ENCODE data around the gene NSUN7. TPM values are rescaled to one million over a fixed set of nuclear protein-coding genes. Genes with fewer than 3 reads are reported as not detected.
A peak's percentile ranks its signal among the peaks of the same experiment; 100 is the strongest.

Gene NSUN7
- total and polyA plus RNA-seq, 8 donors, result 5.3 to 19.1 (median 15.6) TPM

DNA sequence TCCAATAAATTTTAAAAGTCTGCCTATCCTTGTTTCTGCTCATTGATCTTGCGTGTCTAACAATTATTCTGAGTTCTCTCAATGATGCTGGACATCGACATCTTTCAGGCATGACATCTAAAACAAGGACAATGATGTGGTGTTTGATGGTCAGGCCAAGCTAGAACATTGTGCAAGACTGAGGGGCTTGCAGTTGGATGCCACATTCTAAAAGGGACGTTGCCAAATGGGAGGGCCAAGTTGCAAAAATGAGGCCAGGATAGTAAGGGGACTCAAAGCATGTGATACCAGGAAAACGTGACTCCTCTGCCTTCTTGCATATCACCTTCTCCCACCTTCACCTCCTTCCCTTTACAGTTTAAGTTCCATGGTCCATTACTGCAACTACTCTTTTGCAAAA is 29.4 kb upstream of the NSUN7 start:
- Histone ChIP-seq H3K36me3 (no peaks in the 10 kb centered on the region), H3K27ac (peak overlapping the region in 1 of 2 donors; percentile 90), H3K4me1 (peaks cover 2 to 44% of the 10 kb centered on the region in 2 donors), H3K9me3 (no peaks in the 10 kb centered on the region), H3K27me3 (no peaks in the 10 kb centered on the region), H3K4me3 (no peak overlapping the region)
- no peak for ATAC-seq
- intact Hi-C loops (cut with DNase I), result no loop called here
- TF ChIP-seq, protein P1, sequence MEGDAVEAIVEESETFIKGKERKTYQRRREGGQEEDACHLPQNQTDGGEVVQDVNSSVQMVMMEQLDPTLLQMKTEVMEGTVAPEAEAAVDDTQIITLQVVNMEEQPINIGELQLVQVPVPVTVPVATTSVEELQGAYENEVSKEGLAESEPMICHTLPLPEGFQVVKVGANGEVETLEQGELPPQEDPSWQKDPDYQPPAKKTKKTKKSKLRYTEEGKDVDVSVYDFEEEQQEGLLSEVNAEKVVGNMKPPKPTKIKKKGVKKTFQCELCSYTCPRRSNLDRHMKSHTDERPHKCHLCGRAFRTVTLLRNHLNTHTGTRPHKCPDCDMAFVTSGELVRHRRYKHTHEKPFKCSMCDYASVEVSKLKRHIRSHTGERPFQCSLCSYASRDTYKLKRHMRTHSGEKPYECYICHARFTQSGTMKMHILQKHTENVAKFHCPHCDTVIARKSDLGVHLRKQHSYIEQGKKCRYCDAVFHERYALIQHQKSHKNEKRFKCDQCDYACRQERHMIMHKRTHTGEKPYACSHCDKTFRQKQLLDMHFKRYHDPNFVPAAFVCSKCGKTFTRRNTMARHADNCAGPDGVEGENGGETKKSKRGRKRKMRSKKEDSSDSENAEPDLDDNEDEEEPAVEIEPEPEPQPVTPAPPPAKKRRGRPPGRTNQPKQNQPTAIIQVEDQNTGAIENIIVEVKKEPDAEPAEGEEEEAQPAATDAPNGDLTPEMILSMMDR (IDR thresholded peaks at IDR 0.05), result no peak
- no peak for DNase-seq

- TF ChIP-seq, protein P1 (IDR thresholded peaks at IDR 0.05), result no peak
- Histone ChIP-seq H3K27ac (peak overlapping the region in 1 of 2 donors; percentile 90), H3K4me3 (no peak overlapping the region), H3K27me3 (no peaks in the 10 kb centered on the region), H3K36me3 (no peaks in the 10 kb centered on the region), H3K4me1 (peaks cover 2 to 44% of the 10 kb centered on the region in 2 donors), H3K9me3 (no peaks in the 10 kb centered on the region)
- ATAC-seq, result no peak
- intact Hi-C loops (cut with DNase I), result no loop called here
- no peak for DNase-seq
Measured at GRCh38 chr4:40720916-40721315, 28.8 kb upstream of the NSUN7 start.

DNA sequence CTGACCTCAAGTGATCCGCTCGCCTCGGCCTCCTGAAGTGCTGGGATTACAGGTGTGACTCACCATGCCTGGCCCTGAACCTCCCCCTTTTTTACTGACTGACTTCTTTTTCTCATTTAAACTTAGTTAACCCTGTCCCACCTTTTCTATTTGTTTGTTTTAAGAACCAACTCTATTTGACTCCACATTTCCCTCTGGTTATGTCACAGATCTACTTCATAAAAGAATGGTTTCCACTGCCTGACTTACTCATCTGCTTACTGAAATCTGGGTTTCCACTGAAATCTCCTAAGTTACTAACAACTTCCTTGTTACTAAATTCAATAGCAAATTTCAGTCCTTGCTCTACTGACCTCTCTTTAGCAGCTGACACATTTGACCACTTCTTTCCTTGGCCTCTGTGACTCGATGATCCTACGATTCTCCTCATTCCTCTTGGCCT is 28.0 kb upstream of the NSUN7 start:
- ATAC-seq, result no peak
- Histone ChIP-seq H3K27me3 (no peaks in the 10 kb centered on the region), H3K27ac (peak overlapping the region; percentile 63 to 90), H3K36me3 (no peaks in the 10 kb centered on the region), H3K9me3 (no peaks in the 10 kb centered on the region), H3K4me3 (no peak overlapping the region), H3K4me1 (peaks cover 2 to 44% of the 10 kb centered on the region in 2 donors)
- TF ChIP-seq, protein P1 (IDR thresholded peaks at IDR 0.05), result no peak
- no peak for DNase-seq
- intact Hi-C loops (cut with DNase I), result no loop called here

DNA sequence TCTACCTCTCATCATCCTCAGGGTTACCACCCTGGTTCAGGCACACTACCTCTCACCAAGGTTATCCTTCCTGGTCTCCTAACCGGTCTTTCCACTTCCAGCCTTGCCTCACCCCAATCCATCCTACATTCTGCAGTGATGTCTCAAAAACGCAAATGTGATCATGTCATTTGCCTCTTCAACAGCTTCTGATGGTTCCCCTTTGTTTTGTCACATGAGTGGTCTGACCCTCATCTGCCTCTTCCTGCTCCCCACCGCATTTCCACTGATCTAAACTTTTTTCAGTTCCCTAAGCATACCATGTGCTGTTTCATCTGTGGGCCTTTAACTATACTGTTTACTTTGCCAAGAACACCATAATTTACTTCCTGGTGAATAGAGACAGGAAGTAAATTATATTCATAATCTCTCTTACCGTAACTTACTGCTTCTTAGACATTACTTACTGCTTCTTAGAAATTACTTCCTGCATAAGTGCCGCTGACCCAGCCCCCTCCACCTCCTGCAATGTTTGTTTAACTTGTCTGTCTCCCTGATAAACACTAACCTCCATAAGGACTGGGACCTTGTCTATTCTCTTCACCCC is 27.1 kb upstream of the NSUN7 start:
- TF ChIP-seq, protein P1 (IDR thresholded peaks at IDR 0.05), result no peak
- ATAC-seq (peak; percentile 57), DNase-seq (no peak)
- no peaks in the 10 kb centered on the region for H3K36me3 ChIP-seq
- intact Hi-C loops (cut with DNase I), result no loop called here
- peak overlapping the region; percentile 63 to 90 for H3K27ac ChIP-seq
- no peak overlapping the region for H3K4me3 ChIP-seq
- H3K9me3 ChIP-seq, result no peaks in the 10 kb centered on the region
- H3K27me3 ChIP-seq, result no peaks in the 10 kb centered on the region
- peaks cover 2 to 44% of the 10 kb centered on the region in 2 donors for H3K4me1 ChIP-seq

DNA sequence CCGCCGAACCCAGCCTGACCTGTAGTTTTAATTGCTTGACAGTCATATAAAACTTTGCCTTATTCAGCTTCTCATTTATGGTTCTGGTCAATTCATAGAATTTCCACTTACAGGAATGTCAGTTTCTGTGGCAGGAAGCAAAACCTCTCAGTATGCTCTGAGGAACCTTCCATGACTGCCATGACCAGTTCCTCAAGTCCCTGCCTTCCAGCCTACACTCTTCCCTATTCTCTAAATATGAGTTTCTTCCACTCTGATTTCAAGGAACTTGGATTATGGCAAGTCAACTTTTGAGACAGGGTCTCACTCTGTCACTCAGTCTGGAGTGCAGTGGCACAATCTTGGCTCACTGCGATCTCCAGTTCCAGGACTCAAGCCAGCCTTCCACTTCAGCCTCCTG is 26.0 kb upstream of the NSUN7 start:
- intact Hi-C loops (cut with DNase I), result no loop called here
- H3K27me3 ChIP-seq, result no peaks in the 10 kb centered on the region
- no peaks in the 10 kb centered on the region for H3K9me3 ChIP-seq
- no peak overlapping the region for H3K4me3 ChIP-seq
- TF ChIP-seq, protein P1 (IDR thresholded peaks at IDR 0.05), result no peak
- H3K4me1 ChIP-seq, result peaks cover 2 to 41% of the 10 kb centered on the region in 2 donors
- H3K27ac ChIP-seq, result peak overlapping the region; percentile 46 to 90
- DNase-seq (no peak), ATAC-seq (peak; percentile 39)
- H3K36me3 ChIP-seq, result no peaks in the 10 kb centered on the region

All from left lung (tissue), 10 donors.